ENCODE measurements around the gene FAM89A.

DNA sequence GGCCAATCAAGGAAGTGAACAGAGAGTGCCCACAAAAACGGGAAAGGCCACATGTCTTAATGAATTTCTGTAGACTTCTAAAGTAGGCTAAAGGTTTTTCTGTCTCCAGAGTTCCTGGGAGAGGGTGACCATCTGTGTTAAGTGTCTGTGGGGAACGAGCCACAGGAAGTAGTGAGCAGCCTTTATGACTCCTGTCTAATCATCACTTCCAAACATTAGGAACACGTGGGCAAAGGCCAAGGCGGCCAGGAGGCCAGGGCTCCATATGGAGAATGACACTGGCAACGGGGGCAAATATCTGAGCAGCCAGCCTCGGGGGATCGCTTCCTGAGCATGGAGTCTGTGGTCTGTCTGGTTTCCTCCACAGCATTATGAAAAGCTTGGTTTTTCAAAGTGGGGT is 7.1 kb downstream of the FAM89A start:
- TF ChIP-seq, protein P1, sequence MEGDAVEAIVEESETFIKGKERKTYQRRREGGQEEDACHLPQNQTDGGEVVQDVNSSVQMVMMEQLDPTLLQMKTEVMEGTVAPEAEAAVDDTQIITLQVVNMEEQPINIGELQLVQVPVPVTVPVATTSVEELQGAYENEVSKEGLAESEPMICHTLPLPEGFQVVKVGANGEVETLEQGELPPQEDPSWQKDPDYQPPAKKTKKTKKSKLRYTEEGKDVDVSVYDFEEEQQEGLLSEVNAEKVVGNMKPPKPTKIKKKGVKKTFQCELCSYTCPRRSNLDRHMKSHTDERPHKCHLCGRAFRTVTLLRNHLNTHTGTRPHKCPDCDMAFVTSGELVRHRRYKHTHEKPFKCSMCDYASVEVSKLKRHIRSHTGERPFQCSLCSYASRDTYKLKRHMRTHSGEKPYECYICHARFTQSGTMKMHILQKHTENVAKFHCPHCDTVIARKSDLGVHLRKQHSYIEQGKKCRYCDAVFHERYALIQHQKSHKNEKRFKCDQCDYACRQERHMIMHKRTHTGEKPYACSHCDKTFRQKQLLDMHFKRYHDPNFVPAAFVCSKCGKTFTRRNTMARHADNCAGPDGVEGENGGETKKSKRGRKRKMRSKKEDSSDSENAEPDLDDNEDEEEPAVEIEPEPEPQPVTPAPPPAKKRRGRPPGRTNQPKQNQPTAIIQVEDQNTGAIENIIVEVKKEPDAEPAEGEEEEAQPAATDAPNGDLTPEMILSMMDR (conservative IDR thresholded peaks at IDR 0.05), result no peak
- TF ChIP-seq EZH2 (IDR thresholded peaks at IDR 0.05; ENCODE audit: low read depth), result no peak
